Activated CD8-positive, alpha-beta memory T cell treated with anti-CD3 and anti-CD28 coated beads for 24 hours (primary cell): Measurements from ENCODE around the gene PRAMEF18.
"Not testable (repeated sequence)": the region's sequence is repeated elsewhere in the genome, so short reads cannot be mapped to it uniquely, and the experiment has no call there.

Source experiments
- DNase-seq: peaks from one replicate; pipeline ENCODE4 v3.0.0-alpha.2; 2020

The PRAMEF18 gene

GRCh38 chr1:13225675-13226204, at the start of gene PRAMEF18:
TSS of gene PRAMEF18 (minus strand) at chr1:13226154. CDS start at chr1:13226106, 48 bp downstream.
- DNase-seq, result peak; percentile 49

- DNase-seq, result not testable (repeated sequence)
Observed at GRCh38 chr1:13265124-13265523, 39.2 kb upstream of the PRAMEF18 start.

GRCh38 chr1:13253898-13254297, 27.9 kb upstream of the PRAMEF18 start, which contains the start of gene PRAMEF5:
TSS of gene PRAMEF5 (plus strand) at chr1:13254198. CDS start at chr1:13259269, 5,071 bp downstream.
- not testable (repeated sequence) for DNase-seq

- DNase-seq, result not testable (repeated sequence)
Observed at GRCh38 chr1:13247122-13247521, 21.2 kb upstream of the PRAMEF18 start.

- not testable (repeated sequence) for DNase-seq
Observed at GRCh38 chr1:13246554-13246871, 20.6 kb upstream of the PRAMEF18 start.

- DNase-seq, result not testable (repeated sequence)
Observed at GRCh38 chr1:13245841-13246553, 20.0 kb upstream of the PRAMEF18 start.

- DNase-seq, result not testable (repeated sequence)
Observed at GRCh38 chr1:13243536-13244263, 17.7 kb upstream of the PRAMEF18 start.

GRCh38 chr1:13239633-13240032, 13.7 kb upstream of the PRAMEF18 start:
- DNase-seq, result not testable (repeated sequence)

GRCh38 chr1:13237572-13237971, 11.6 kb upstream of the PRAMEF18 start:
- not testable (repeated sequence) for DNase-seq

- peak; percentile 40 for DNase-seq
Observed at GRCh38 chr1:13234057-13234456, 8.1 kb upstream of the PRAMEF18 start.

GRCh38 chr1:13232056-13232455, 6.1 kb upstream of the PRAMEF18 start:
- peak; percentile 24 for DNase-seq

GRCh38 chr1:13231061-13231750, 5.3 kb upstream of the PRAMEF18 start:
- peak; percentile 42 for DNase-seq

GRCh38 chr1:13230601-13231000, 4.6 kb upstream of the PRAMEF18 start:
- peak; percentile 33 for DNase-seq

GRCh38 chr1:13230096-13230495, 4.1 kb upstream of the PRAMEF18 start:
- peak; percentile 17 for DNase-seq

GRCh38 chr1:13228343-13228781, 2.4 kb upstream of the PRAMEF18 start:
- peak; percentile 59 for DNase-seq

GRCh38 chr1:13227271-13228055, 1.5 kb upstream of the PRAMEF18 start:
- DNase-seq, result peak; percentile 26

- peak; percentile 52 for DNase-seq
Observed at GRCh38 chr1:13224480-13225060, 1.4 kb downstream of the PRAMEF18 start.

GRCh38 chr1:13222788-13223187, 3.2 kb downstream of the PRAMEF18 start:
- DNase-seq, result not testable (repeated sequence)

- not testable (repeated sequence) for DNase-seq
Observed at GRCh38 chr1:13219203-13219602, 6.8 kb downstream of the PRAMEF18 start.

- DNase-seq, result not testable (repeated sequence)
Observed at GRCh38 chr1:13216619-13217018, 9.3 kb downstream of the PRAMEF18 start.

- DNase-seq, result not testable (repeated sequence)
Observed at GRCh38 chr1:13208712-13209111, 17.2 kb downstream of the PRAMEF18 start.

GRCh38 chr1:13201309-13201708, 24.6 kb downstream of the PRAMEF18 start, which contains the start of gene PRAMEF13:
TSS of gene PRAMEF13 (minus strand) at chr1:13201409. CDS start at chr1:13199589, 1,820 bp downstream.
- not testable (repeated sequence) for DNase-seq
